HT1080 (cell line): ENCODE measurements around the gene NSRP1. TPM values are rescaled to one million over a fixed set of nuclear protein-coding genes. Genes with fewer than 3 reads are reported as not detected.
"Not testable (repeated sequence)": the region's sequence is repeated elsewhere in the genome, so short reads cannot be mapped to it uniquely, and the experiment has no call there.

Source experiments
- DNase-seq: peaks from one replicate; pipeline ENCODE4 v3.0.0-alpha.2; 2015; ENCODE audit warnings: low read depth
- total RNA-seq: library from RNA; depleted of rRNA; stranded (reverse); fragments of >200 nt; shearing (Covaris generic); gene quantifications from 2 replicates; pipeline ENCODE4 v1.2.3, GENCODE V29; 2014

The NSRP1 gene
- total RNA-seq, 1 experiment from 2014 or later: 14.1 TPM

DNA sequence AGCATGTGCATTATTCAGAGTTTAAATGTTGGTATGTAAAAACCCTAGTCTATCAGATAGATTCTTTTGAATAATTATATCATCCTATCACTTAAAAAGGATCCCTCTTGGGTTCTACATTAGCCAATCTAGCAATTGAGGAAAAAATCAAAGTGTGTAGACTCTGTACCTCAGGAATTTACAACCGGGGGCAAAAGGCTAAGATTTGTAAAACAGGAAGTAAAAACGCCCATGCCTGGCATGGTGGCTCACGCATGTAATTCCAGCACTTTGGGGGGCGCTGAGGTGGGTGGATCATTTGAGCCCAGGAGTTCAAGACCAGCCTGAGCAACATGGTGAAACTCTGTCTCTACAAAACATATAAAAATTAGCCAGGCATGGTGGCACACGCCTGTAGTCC is 60.2 kb downstream of the NSRP1 start:
- no peak for DNase-seq

DNA sequence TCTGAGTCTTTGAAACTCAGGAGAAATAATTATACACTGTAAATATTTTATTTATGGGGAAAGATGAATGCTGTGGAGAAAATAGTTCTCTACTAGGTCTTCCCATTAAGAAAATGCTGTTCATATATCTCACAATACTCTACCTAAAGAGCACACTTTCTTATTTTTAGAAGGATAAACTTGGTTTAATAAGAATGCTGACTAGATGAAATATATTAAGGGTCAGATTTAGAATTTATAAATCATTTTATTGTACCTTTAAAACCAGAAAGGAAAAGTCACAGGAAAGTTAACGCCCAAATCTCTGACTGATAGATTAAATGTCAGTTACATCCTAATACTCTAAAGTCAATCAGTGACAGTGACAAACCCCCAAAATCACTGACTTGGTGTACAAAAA is 70.1 kb downstream of the NSRP1 start:
- DNase-seq: no peak

DNA sequence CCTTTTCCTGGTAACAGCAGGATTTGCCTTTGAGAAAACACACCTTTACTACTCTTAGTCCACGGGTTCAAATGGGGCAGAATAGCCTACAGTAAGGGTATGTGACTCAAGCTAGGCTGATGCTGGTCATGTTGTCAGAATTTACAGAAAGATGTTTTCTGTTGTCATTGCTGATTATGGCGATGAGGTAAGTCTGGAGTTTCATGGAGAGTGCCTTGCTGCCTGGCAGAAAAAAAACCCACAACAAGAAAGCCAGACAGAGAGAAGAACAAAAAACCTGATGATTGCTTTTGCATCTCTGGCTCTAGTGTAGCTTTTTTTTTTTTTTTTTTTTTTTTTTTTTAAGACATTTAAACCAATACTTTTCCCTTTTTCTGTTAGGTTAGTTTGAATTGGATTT is 71.0 kb downstream of the NSRP1 start:
- DNase-seq: no peak

DNA sequence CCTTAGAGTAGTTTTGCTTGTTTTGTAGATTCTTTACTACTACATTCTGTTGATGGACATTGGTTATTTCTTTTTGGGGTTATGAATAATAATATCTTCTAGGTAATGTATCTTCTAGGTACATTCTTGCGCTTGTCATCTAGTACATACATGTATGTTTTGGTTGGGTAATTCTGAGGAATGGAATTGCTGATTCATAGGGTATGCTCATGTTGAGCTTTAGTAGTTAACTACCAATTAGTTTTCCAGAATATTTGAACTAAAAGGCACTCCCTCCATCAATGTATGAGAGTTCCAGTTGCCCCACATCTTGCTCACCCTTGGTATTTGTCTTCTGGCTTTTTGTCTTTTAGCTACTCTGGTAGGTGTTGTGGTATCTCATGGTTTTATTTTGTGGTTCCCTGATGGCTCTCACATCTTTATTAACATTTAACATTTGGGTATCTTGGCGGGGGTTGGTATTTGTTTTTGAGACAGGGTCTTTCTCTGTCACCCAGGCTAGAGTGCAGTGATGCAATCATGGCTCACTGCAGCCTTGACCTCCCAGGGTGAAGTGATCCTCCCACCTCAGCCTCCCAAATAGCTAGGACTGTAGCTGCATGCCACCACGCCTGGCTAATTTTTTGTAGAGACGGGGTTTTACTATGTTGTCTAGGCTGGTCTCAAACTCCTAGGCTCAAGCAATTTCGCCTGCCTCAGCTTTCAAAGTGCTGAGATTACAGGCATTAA is 71.8 kb downstream of the NSRP1 start:
- DNase-seq: no peak

DNA sequence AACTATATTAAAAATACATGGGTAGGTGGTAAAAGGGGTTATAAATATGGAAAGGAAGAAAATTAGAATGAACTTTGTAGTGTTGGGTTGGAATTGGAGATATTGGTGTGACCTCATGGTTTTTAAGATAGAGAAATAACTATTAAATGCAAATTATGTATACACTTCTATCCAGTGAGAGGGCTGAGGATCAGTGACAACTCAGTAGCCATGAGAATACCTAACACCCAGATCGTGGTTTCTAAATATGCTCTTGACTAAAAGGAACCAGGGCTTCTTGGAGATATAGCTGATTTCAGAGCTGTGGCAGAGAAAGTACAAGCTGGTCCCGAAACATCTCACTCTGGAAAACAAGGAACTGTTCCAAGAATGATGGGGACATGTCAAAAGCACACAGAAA is 74.5 kb downstream of the NSRP1 start:
- DNase-seq: no peak

DNA sequence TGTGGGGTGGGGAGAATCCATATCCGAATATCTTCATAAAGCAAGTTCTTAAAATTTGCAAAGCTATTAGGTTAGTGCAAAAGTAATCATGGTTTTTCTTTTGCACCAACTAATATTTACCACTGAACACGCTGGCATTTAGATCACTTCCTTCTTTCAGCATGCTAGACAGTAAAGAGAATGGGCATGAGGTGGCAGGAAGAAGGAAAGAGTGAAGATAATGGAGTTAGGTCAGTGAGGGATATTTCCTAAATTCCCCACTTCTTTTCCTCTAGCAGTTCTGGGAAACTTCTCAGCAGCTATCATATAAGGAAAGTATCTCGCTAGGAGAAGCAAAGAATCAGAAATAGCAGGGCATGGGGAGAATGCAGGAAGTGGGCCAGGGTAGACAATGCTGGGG is 79.9 kb downstream of the NSRP1 start:
- DNase-seq: no peak

DNA sequence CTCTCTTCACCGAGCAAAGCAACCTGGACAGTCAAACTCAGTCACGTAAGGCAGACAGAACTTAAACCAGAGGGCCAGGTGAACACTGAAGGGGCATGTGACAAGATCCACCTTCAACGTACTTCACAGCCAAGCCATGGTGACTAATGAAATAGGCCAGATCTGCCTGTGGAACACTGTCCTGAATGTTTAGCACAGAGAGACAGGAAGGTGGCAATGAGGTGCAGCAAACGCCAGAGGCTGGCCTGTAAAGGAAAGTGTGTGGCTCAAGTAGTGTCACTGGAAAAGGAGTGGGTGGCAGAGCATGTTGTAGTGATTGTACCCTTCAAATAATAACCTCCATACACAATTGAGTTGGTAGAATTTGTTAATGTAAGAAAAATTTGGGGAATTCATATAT is 80.8 kb downstream of the NSRP1 start:
- no peak for DNase-seq

DNA sequence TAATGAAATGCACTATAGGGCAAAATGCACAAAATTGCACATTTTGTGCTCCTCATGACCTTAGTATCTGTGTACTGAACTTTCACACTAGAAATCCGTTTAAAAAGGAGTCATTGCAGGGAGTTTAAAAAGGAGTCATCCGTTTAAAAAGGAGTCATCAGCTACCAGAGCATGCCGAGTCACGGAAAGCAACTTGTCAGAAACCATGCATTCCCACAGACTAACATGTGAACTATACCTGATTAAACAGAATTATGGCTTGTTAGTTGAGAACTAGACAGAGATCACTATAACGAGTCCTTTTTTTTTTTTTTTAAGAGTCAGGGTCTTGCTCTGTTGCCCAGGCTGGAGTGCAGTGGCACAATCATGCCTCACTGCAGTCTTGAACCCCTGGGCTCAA is 83.0 kb downstream of the NSRP1 start:
- DNase-seq: no peak

DNA sequence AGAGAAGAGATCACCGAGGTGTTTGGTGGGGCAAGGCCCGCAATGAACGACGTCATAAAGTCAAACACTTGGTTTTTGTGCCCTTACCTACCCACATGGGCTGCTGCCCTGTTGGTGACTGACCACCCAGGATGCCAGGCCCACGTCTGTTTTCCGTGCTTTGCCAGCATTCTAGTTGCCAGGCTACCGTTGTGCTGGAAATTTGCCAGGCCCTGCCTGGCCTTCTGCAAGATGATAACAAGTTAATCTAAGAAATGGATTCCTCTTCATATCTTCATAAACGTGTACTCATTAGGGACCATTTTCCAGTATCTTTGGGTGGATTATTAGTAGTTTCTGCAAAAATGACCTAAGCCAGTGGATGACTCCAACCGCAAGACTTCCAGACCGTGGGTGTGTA is 83.5 kb downstream of the NSRP1 start:
- no peak for DNase-seq

DNA sequence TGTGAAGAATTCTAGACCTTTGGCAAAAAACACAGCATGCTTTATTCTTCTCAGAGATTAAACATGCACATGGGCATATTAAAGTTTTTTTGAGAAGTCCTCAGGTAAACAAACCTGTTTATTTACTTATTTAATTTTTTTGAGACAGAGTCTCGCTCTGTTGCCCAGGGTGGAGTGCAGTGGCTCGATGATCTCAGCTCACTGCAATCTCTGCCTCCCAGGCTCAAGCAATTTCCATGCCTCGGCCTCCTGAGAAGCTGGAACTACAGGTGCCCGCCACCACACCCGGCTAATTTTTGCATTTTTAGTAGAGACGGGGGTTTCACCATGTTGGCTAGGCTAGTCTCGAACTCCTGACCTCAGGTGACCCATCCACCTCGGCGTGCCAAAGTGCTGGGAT is 84.0 kb downstream of the NSRP1 start:
- not testable (repeated sequence) for DNase-seq

DNA sequence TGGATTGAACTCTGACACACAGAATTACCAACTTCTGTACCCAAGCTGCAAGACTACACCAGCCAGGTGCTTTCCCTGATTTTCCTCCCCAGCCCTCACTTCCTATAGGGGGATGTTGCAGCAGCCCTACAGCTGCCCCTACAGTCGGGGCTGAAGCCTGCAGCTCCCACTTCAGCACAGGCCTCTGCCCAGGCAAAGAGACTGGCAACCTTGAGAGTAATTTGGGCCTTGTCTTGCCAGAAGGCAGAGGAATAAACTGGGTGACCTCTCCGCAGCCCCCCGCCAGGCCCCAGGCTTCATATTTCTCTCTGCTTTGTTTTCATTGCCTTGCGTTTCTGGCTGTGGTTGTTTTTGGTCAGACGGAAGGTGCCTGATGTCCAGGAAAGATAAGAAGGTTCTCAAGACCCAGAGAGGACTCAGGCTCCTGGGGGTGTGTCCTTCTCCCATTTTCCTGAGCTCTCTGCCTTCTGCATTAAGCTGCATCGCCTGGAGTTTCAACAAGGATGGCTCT is 86.9 kb downstream of the NSRP1 start:
- no peak for DNase-seq

DNA sequence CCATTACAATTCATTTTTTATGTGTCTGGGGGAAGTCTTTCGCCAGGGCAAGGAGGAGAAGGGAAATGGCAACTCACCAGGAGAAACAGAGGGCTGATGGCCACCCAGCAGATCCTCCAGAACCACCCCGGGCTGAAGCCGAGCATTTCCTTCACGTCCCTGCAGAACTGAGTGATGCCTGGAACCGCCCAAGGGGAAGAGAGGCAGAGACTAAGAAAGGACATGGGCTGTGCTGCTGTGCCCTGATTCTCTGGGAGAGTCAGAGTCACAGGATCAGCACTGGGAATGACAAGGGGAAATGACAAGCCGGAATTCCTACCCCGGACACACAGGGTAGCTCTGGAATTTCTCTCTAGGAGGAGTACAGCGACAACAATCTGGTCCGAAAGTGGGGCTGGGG is 91.0 kb downstream of the NSRP1 start:
- no peak for DNase-seq

DNA sequence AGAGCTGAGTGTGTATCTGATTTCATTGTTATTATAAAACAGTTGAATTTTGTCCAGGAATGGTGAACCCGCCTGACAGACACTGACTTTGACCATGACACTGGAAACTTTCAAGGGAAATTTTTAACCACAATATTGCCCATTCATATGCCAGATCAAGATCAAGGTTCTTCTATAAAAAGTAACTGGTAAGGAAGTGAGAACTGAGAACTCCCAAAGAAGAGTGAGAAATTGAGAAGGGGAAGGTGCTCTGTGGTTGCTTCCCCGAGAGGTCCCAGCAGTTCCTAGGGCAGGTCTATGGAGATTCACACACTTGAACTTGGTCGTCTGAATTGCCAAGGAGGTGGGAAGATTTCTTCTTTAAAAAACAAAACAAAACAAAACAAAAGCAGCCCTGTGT is 91.6 kb downstream of the NSRP1 start:
- DNase-seq: no peak

DNA sequence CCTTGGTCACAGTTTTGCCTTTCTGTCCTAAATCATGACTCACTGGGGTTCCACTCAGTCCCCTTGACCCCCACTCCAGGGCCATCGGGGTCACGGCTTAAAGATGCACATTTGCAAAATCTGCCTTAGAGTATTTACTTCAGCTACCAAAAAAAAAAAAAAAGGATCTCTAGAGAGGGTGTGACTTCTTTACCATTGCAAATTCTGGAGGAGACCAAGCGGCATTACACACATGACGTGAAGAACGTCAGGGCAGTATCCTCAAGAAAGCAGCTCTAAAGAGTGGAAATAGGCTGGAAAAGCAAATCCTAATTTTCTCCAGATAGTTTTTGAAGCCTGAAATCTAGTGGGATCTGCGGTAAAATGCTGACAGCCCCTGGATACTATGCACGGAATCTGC is 93.3 kb downstream of the NSRP1 start:
- DNase-seq: no peak

DNA sequence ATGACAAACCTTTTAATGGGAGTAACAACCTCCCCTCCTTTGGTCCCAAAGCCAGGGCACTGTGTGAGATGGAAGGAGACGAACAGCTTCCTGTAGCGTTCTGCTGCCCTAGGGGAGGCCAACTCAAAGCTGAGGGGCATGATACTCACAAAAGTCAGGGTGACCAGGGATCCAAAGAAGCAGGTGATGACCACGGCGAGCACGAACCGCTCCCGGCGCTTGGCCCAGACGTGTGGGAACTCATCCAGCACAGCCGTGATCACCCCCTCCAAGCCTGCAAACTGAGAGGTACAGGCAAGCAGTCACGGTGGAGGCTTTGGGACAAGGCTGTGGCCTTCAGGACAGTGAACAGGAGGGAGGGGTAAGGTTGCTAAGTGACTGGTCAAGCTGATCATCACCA is 93.8 kb downstream of the NSRP1 start:
- DNase-seq: no peak

DNA sequence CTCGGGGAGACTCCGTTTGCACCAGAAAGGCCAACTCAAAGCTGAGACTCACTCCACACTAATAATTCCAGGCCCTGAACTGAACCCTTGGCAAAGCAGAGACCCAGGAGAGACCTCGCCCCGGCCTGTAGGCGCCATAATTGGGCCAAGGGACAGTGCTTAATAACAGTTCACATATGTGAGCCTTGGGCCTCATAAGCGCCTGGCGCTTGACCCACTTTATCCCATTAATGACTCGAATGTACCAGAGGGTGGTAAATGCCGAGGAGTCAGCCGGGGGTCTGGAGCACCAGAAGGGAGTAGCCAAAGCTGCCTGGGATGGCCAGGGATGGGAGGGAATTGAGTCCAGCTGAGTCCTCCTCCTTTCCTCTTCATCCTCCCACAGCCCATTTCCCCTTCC is 94.3 kb downstream of the NSRP1 start:
- DNase-seq: no peak

DNA sequence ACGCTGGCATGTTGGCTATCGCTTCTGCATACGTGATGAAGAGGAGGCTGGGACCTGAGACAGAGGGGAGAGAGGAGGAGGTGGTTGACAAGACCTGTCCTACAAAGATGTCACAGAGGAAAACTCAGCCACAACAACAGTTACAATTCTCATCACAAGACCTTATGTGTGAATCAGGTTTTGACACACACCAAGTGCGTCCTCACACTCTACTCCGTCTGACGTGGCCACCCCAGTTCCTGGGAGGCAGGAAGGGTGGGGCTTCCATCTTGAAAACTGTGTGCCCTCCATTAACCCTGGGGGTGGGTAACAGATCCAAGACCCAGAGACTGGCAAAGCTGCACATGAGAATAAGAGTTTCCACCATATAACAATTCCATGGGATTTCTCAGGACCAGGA is 94.8 kb downstream of the NSRP1 start:
- no peak for DNase-seq

DNA sequence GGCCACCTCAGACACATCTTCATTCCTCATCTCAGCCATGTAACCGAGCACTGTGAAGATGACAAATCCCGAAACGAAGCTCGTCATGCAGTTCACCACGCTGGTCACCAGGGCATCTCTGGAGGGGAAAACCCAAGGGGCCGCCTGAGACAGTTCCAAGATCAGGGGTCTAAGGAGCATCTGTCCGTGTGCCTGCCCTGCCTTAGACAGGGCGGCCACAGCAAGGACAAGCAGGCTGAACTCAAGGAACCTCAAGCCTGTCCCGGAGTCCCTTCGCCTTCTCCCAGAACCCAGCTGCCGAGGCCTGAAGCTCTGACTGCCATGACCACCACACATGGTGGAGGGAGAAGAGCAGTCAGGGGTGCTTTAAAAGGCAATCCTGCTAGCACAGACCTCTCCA is 96.1 kb downstream of the NSRP1 start:
- DNase-seq: no peak

DNA sequence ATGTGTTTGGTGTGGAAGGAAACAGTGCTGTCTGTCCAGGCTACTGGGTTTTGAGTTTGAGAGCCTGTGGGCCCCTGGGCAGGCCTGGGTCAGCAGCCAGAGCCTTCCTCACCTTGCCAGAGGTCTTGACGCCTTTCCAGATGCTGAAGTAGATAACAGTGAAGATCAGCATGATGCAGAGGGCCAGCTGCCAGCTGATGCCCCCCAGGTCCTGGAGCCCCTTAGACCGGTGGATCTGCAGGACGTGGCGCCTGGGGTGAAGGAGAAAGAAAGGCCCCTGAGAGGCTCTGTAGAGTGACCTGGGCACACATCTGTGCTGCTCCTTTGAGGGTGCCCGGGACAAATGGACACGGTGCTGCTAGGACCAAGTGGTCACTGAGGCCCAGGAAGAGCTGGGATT is 100.4 kb downstream of the NSRP1 start:
- no peak for DNase-seq

DNA sequence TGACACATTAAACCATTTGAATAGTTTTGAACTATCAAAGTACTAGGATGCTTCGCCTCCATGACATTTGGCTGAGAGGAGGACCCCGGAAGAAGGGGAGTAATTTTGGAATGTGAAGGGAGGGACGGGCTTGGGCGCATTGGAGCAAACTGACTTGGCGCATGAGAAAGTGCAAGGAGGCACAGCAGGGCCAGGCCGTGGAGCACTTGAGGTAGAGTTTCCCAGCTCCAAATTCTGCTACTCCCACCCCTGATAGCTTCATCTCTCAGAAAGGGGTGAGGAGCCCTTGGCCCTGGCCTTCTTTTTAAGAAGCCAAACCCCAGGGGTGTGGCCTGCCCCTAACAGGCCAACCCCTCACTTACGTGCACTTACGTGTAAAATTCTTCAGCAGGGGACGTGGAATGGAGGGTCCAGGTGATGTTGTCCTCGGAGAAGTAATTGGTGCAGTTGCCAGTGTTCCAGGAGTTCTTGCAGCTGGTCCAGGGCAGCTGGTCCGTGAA is 101.2 kb downstream of the NSRP1 start:
- DNase-seq: no peak

DNA sequence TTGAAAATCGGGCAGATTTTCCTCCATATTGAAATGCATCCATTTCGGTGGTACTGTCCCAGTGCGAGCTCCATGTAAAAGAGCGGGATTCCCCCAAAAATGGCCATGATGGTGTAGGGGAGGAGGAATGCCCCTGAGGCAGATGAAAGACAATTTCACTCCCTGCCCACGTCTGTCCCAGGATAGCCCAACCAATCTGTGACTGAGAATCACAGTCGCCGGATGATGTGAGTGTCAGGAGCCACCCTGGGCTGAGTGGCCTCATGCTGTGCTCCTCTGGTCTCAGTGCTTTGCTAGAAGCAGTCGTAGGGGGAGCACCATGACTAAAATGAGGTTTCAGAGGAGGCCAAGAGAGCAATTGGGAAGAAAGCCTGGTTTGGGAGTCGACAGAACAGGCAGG is 102.2 kb downstream of the NSRP1 start:
- no peak for DNase-seq

DNA sequence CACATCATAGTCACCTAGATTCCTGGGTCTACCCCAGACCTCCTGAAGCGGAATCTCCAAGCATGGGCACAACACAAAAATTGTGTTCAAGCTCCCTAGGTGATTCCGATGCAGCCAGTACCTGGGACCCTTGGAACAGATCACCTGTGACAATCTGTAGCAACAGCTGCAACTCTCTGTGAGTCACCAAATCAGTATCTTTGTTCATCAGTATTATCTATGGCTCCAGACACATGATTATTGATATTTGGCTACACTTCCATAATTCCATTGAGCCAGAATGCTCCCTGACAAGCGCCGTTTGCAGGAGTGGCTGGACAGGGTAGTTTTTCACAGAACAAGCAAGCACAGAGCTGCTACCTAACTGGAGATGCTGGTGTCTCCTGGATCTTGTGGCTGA is 102.7 kb downstream of the NSRP1 start:
- no peak for DNase-seq

DNA sequence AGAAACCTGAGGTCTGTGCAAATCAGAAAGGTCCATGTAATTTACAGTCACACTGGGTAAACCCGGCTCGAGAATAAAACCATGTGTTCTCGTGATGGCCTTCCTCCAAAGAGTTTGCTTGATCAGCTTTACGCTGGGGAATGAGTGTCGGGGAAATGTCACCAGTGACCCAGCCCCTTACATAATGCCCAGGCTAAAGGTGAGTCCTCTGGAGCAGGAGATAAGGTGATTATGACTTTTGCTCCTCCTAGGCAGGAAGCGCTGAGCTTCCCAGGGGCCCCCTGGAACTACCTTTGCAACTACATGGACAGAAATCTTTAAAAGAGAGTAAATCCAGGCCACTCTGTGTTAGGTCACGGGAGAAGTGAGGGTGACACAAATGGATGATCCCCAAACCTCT is 103.2 kb downstream of the NSRP1 start:
- no peak for DNase-seq

DNA sequence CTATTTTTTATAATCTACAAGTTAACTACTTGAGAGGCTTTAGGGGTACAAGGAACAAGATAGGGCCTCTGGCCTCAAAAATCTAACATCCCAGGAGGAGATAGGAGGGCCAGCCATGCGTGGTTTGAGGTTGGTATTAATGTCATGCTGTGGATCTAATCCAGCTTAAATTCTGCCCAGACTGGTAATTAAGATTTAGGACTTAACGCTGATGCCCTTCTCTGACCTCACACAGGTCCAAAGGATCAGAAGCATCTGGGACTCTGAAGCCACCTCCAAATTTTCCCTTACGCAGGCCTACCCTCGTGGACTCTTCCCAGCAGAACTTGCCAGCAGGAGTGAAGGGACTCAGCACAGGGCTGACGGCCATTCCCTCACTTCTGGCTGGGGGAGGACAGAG is 103.8 kb downstream of the NSRP1 start:
- no peak for DNase-seq
